ENCODE measurements around the gene MBOAT7. TPM values are rescaled to one million over a fixed set of nuclear protein-coding genes. Genes with fewer than 3 reads are reported as not detected.

MBOAT7 gene
- total and polyA plus RNA-seq, 2 donors (not counting 3 experiments of a cell fraction or from before 2014, with no cell fraction given), result 204 to 218 TPM

GRCh38 chr19:54206030-54206830, 16.9 kb upstream of the MBOAT7 start:
- Histone ChIP-seq H3K79me2 (ENCODE audit: control insufficient read depth, insufficient read depth, low read length) (peaks cover 75% of the 10 kb centered on the region), H3K9ac (replicated peaks; ENCODE audit: extremely low read depth, insufficient read depth, low read length) (no peak overlapping the region), H3K4me3 (replicated peaks in 1 of 3; ENCODE audit: insufficient read depth in 1 of 3, low read depth in 1 of 3, low read length in 3 of 3) (no peak overlapping the region), H3K9me1 (replicated peaks; ENCODE audit: control insufficient read depth, extremely low read depth, insufficient read depth, low read length) (no peaks in the 10 kb centered on the region), H3K27ac (ENCODE audit: insufficient read depth, low read depth, low read length) (no peak overlapping the region), H3K4me2 (ENCODE audit: insufficient read depth, low read length) (no peak overlapping the region), H3K9me3 (replicated peaks; ENCODE audit: control insufficient read depth, insufficient read depth, low read length) (no peaks in the 10 kb centered on the region), H4K20me1 (replicated peaks; ENCODE audit: control insufficient read depth, extremely low read depth, insufficient read depth, low read length) (peaks cover 3% of the 10 kb centered on the region), H2AFZ (ENCODE audit: low read depth, low read length) (no peak overlapping the region), H3K4me1 (ENCODE audit: control insufficient read depth, extremely low read depth, insufficient read depth, low read length) (peaks cover 59% of the 10 kb centered on the region), H3K27me3 (ENCODE audit: control insufficient read depth in 2 of 2, insufficient read depth in 2 of 2, low read length in 2 of 2) (no peaks in the 10 kb centered on the region), H3K36me3 (ENCODE audit: control insufficient read depth in 2 of 2, extremely low read depth in 1 of 2, insufficient read depth in 2 of 2, low read length in 2 of 2) (peaks cover 42 to 53% of the 10 kb centered on the region in 2 experiments)
- BruUV-seq (replicated peaks), result no TSS peak
- intact Hi-C loops (cut with micrococcal nuclease) (no loop called here), dilution Hi-C loops (cut with MboI; ENCODE audit: extremely low pct_ligation_motif_present, low sequenced_read_pairs) (no loop called here)
- POLR2A ChIA-PET, result interaction anchor here (0.8 to 1.1 kb wide), 2 partner anchors 15 to 16 kb away, joined by 3 read pairs; partner anchors contain the start of gene TSEN34
- DNase-seq (ENCODE audit: low read depth, low spot score) (no peak), FAIRE-seq (no peak)
- CTCF ChIA-PET, result interaction anchor here (0.6 to 1.2 kb wide), 2 partner anchors 17 to 38 kb away, joined by 3 read pairs; partner anchors contain the start of gene MBOAT7
- no peak for TF ChIP-seq GATA2 (IDR thresholded peaks at IDR 0.05; ENCODE audit: insufficient read depth, insufficient read length, low read depth, low read length)
- no peak for TF ChIP-seq MYC (IDR thresholded peaks at IDR 0.05; ENCODE audit: low read depth, low read length)
- TF ChIP-seq POLR2AphosphoS5 (IDR thresholded peaks at IDR 0.05; ENCODE audit: insufficient read depth, low read depth, low read length), result no peak
- TF ChIP-seq MAX (IDR thresholded peaks at IDR 0.05; ENCODE audit: insufficient read depth, insufficient read length), result no peak
- no peak for TF ChIP-seq POLR2A (IDR thresholded peaks at IDR 0.05; ENCODE audit: low read depth, low read length)
